HepG2 (cell line): Measurements from ENCODE around the gene ARL3. TPM values are rescaled to one million over a fixed set of nuclear protein-coding genes. Genes with fewer than 3 reads are reported as not detected.

ENCODE experiments used
- KAT8 ChIP-seq: IDR thresholded peaks from 2 replicates; pipeline ENCODE4 v1.6.1; 2016; ENCODE audit warnings: missing genetic modification reagents, missing compliant biosample characterization
- KDM5A ChIP-seq: fragments of 200-600 bp; sonication (generic); IDR thresholded peaks from 2 replicates; pipeline ENCODE4 v1.7.0; 2018; ENCODE audit warnings: antibody characterized with exemption, mild to moderate bottlenecking, low read length, borderline replicate concordance
- KLF9 ChIP-seq: IDR thresholded peaks from 2 replicates; pipeline ENCODE4 v1.6.1; 2016; ENCODE audit warnings: low read depth
- LCORL ChIP-seq, 2 experiments: fragments of 450-650 bp in 1 of 2; sonication (generic) in 1 of 2; formaldehyde crosslinking in 1 of 2; IDR thresholded peaks; 2 replicates each; pipeline versions ENCODE4 v1.5.0 to v1.6.1; 2017 to 2020; ENCODE audit warnings: antibody characterized with exemption in 1 of 2, missing genetic modification reagents in 1 of 2
- NFIB ChIP-seq: sonication (generic); formaldehyde crosslinking; IDR thresholded peaks from 2 replicates; pipeline ENCODE4 v1.9.0; 2021; ENCODE audit warnings: missing genetic modification reagents, mild to moderate bottlenecking, borderline replicate concordance
- POLR2AphosphoS5 ChIP-seq: IDR thresholded peaks from 2 replicates; pipeline ENCODE4 v1.6.1; 2012; ENCODE audit warnings: low read depth, low read length
- SMARCE1 ChIP-seq: fragments of 450-650 bp; IDR thresholded peaks from 2 replicates; pipeline ENCODE4 v1.6.1; 2017; ENCODE audit warnings: borderline replicate concordance
- SRSF9 ChIP-seq: fragments of 200-400 bp; formaldehyde crosslinking; IDR thresholded peaks from 2 replicates; pipeline ENCODE4 v1.6.1; 2018; ENCODE audit warnings: borderline replicate concordance, mild to moderate bottlenecking, low read depth, low read length; ENCODE audit not compliant: insufficient read depth, poor library complexity, severe bottlenecking
- ZHX1 ChIP-seq: sonication (generic); formaldehyde crosslinking; IDR thresholded peaks from 2 replicates; pipeline ENCODE4 v1.8.1; 2022; ENCODE audit warnings: low read depth, mild to moderate bottlenecking, missing genetic modification reagents
- ZNF296 ChIP-seq: sonication (generic); formaldehyde crosslinking; conservative IDR thresholded peaks from 2 replicates; pipeline ENCODE4 v1.5.0; 2020; ENCODE audit warnings: mild to moderate bottlenecking, missing genetic modification reagents
- ZNF331 ChIP-seq: sonication (generic); formaldehyde crosslinking; IDR thresholded peaks from 2 replicates; pipeline ENCODE4 v1.4.0; 2020; ENCODE audit warnings: missing genetic modification reagents
- ZNF709 ChIP-seq: sonication (generic); formaldehyde crosslinking; IDR thresholded peaks from 2 replicates; pipeline ENCODE4 v1.5.0; 2020; ENCODE audit warnings: mild to moderate bottlenecking, missing genetic modification reagents
- ZNF782 ChIP-seq: sonication (generic); formaldehyde crosslinking; IDR thresholded peaks from 2 replicates; pipeline ENCODE4 v1.4.0; 2020; ENCODE audit warnings: missing genetic modification reagents, mild to moderate bottlenecking, borderline replicate concordance
- ZNF788 ChIP-seq: sonication (generic); formaldehyde crosslinking; IDR thresholded peaks from 2 replicates; pipeline ENCODE4 v1.5.0; 2020; ENCODE audit warnings: mild to moderate bottlenecking, missing genetic modification reagents, borderline replicate concordance
- polyA plus RNA-seq, 8 experiments: library from polyadenylated mRNA; depleted of rRNA in 3 of 8; stranded (reverse) in 7 of 8; unstranded in 1 of 8; fragments of >200 nt; fragmentation: Illumina TruSeq in 4 of 8; extraction: Trizol in 4 of 8; gene quantifications; 2 replicates each; pipeline versions ENCODE4 v1.2.1 to v1.2.3, GENCODE V29; 2011 to 2016; ENCODE audit warnings: low read depth in 4 of 8, missing spikeins in 1 of 8, mixed read lengths in 1 of 8; ENCODE audit not compliant: insufficient read depth in 1 of 8
- total RNA-seq, 5 experiments: library from RNA; depleted of rRNA; stranded (reverse); fragments of >200 nt; fragmentation: Illumina TruSeq; extraction: Trizol; gene quantifications; 2 replicates each; pipeline ENCODE4 v1.2.3, GENCODE V29; 2016; ENCODE audit warnings: low read depth in 1 of 5
- TF ChIP-seq, protein P1 (sequence below): sonication (generic); formaldehyde crosslinking; IDR thresholded peaks from 2 replicates; pipeline ENCODE4 v1.4.0; 2020; ENCODE audit warnings: missing genetic modification reagents, borderline replicate concordance
- TF ChIP-seq, protein P2 (sequence below): IDR thresholded peaks from 2 replicates; pipeline ENCODE4 v1.6.1; 2016; ENCODE audit warnings: missing genetic modification reagents, missing compliant biosample characterization
- TF ChIP-seq, protein P3 (sequence below): sonication (generic); formaldehyde crosslinking; conservative IDR thresholded peaks from 2 replicates; pipeline ENCODE4 v1.4.0; 2020; ENCODE audit warnings: missing genetic modification reagents
- TF ChIP-seq, protein P4 (sequence below): sonication (generic); formaldehyde crosslinking; IDR thresholded peaks from 2 replicates; pipeline ENCODE4 v1.4.0; 2020; ENCODE audit warnings: mild to moderate bottlenecking, missing genetic modification reagents

Gene ARL3
- total and polyA plus RNA-seq, 2 of the 13 experiments (the other 11 are each of a cell fraction or from before 2014, with no cell fraction given): 5.2 to 6.6 TPM

- TF ChIP-seq, protein P1, sequence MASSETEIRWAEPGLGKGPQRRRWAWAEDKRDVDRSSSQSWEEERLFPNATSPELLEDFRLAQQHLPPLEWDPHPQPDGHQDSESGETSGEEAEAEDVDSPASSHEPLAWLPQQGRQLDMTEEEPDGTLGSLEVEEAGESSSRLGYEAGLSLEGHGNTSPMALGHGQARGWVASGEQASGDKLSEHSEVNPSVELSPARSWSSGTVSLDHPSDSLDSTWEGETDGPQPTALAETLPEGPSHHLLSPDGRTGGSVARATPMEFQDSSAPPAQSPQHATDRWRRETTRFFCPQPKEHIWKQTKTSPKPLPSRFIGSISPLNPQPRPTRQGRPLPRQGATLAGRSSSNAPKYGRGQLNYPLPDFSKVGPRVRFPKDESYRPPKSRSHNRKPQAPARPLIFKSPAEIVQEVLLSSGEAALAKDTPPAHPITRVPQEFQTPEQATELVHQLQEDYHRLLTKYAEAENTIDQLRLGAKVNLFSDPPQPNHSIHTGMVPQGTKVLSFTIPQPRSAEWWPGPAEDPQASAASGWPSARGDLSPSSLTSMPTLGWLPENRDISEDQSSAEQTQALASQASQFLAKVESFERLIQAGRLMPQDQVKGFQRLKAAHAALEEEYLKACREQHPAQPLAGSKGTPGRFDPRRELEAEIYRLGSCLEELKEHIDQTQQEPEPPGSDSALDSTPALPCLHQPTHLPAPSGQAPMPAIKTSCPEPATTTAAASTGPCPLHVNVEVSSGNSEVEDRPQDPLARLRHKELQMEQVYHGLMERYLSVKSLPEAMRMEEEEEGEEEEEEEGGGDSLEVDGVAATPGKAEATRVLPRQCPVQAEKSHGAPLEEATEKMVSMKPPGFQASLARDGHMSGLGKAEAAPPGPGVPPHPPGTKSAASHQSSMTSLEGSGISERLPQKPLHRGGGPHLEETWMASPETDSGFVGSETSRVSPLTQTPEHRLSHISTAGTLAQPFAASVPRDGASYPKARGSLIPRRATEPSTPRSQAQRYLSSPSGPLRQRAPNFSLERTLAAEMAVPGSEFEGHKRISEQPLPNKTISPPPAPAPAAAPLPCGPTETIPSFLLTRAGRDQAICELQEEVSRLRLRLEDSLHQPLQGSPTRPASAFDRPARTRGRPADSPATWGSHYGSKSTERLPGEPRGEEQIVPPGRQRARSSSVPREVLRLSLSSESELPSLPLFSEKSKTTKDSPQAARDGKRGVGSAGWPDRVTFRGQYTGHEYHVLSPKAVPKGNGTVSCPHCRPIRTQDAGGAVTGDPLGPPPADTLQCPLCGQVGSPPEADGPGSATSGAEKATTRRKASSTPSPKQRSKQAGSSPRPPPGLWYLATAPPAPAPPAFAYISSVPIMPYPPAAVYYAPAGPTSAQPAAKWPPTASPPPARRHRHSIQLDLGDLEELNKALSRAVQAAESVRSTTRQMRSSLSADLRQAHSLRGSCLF: no peak
- TF ChIP-seq, protein P2, sequence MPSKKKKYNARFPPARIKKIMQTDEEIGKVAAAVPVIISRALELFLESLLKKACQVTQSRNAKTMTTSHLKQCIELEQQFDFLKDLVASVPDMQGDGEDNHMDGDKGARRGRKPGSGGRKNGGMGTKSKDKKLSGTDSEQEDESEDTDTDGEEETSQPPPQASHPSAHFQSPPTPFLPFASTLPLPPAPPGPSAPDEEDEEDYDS: peak; percentile 53
- TF ChIP-seq ZNF788 (CRISPR knock-in tag): 0 out of 2 replicates have a peak, but pooled peaks have one; percentile 25
- peak; percentile 9; the same call in 1 of the 2 replicates for TF ChIP-seq ZNF331
- no peak for TF ChIP-seq KLF9
- TF ChIP-seq ZHX1 (CRISPR knock-in tag): no peak
- TF ChIP-seq ZNF296 (CRISPR knock-in tag): 0 out of 2 replicates have a peak, but pooled peaks have one; percentile 28
- TF ChIP-seq ZNF782 (CRISPR knock-in tag): no peak
- TF ChIP-seq, protein P3, sequence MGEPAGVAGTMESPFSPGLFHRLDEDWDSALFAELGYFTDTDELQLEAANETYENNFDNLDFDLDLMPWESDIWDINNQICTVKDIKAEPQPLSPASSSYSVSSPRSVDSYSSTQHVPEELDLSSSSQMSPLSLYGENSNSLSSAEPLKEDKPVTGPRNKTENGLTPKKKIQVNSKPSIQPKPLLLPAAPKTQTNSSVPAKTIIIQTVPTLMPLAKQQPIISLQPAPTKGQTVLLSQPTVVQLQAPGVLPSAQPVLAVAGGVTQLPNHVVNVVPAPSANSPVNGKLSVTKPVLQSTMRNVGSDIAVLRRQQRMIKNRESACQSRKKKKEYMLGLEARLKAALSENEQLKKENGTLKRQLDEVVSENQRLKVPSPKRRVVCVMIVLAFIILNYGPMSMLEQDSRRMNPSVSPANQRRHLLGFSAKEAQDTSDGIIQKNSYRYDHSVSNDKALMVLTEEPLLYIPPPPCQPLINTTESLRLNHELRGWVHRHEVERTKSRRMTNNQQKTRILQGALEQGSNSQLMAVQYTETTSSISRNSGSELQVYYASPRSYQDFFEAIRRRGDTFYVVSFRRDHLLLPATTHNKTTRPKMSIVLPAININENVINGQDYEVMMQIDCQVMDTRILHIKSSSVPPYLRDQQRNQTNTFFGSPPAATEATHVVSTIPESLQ (CRISPR knock-in tag): no peak
- TF ChIP-seq ZNF709 (CRISPR knock-in tag): no peak; the same call in 1 of the 2 replicates
- TF ChIP-seq NFIB (CRISPR knock-in tag): no peak
- TF ChIP-seq KAT8 (CRISPR knock-in tag): no peak; the same call in 1 of the 2 replicates
- no peak for TF ChIP-seq SMARCE1
- TF ChIP-seq LCORL (IDR thresholded peaks at IDR 0.05): no peak
- no peak for TF ChIP-seq LCORL (CRISPR knock-in tag; IDR thresholded peaks at IDR 0.05)
- TF ChIP-seq KDM5A: peak; percentile 25; the same call in 1 of the 2 replicates
- TF ChIP-seq SRSF9: no peak
- TF ChIP-seq, protein P4, sequence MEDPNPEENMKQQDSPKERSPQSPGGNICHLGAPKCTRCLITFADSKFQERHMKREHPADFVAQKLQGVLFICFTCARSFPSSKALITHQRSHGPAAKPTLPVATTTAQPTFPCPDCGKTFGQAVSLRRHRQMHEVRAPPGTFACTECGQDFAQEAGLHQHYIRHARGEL: no peak
- TF ChIP-seq POLR2AphosphoS5: no peak
Observed at GRCh38 chr10:102713814-102714620, at the start of gene ARL3 (continued).
